PFSK-1 (cell line): Measurements from ENCODE around the gene ITGA11.

Source experiments
- FOXP2 ChIP-seq: optimal IDR thresholded peaks from 2 replicates; pipeline ENCODE3; 2011; ENCODE audit warnings: borderline replicate concordance, control low read depth, inconsistent platforms; ENCODE audit not compliant: insufficient read depth; ENCODE audit errors: extremely low read length, extremely low read depth
- POLR2AphosphoS5 ChIP-seq: IDR thresholded peaks from 2 replicates; pipeline ENCODE4 v1.6.1; 2012; ENCODE audit warnings: low read depth, mild to moderate bottlenecking, control low read depth, low read length, moderate library complexity
- SIN3A ChIP-seq: IDR thresholded peaks from 2 replicates; pipeline ENCODE4 v1.6.1; 2012; ENCODE audit warnings: mild to moderate bottlenecking, low read length, moderate library complexity, borderline replicate concordance; ENCODE audit not compliant: insufficient read depth
- TAF1 ChIP-seq: IDR thresholded peaks from 2 replicates; pipeline ENCODE4 v1.6.1; 2012; ENCODE audit warnings: low read length, control low read depth, borderline replicate concordance; ENCODE audit not compliant: insufficient read depth
- TF ChIP-seq, protein P1 (sequence below), 2 experiments: IDR thresholded peaks; 2 replicates each; pipeline versions ENCODE4 v1.6.1 to v1.8.0; 2011 to 2012; ENCODE audit warnings: low read depth in 2 of 2, low read length in 2 of 2, control low read depth in 1 of 2, inconsistent platforms in 1 of 2, mild to moderate bottlenecking in 1 of 2, moderate library complexity in 1 of 2; ENCODE audit not compliant: insufficient read depth in 1 of 2

ITGA11 gene

GRCh38 chr15:68413363-68414205, 18.4 kb downstream of the ITGA11 start:
- TF ChIP-seq POLR2AphosphoS5: no peak

DNA sequence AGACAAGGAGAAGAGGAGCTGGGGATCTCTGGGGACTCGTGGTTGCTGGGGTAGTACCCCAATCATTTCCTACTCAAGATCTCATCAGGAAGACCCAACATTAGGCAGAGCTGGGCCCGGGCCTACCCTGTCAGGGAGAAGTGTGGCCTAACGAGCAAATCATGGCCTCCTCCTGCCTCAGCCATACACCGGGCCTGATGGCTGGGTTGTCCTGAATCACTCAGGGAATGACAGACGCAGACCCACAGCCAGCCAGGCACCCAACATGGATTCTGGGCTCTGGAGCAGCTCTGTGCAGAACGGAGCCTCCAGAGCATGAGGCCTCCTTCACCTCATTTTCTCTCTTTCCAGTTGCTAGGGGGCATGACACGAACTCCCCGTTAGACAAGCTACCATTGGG, 19.7 kb downstream of the ITGA11 start:
- no peak for TF ChIP-seq POLR2AphosphoS5
- TF ChIP-seq FOXP2: no peak
- no peak for TF ChIP-seq SIN3A
- TF ChIP-seq, protein P1, sequence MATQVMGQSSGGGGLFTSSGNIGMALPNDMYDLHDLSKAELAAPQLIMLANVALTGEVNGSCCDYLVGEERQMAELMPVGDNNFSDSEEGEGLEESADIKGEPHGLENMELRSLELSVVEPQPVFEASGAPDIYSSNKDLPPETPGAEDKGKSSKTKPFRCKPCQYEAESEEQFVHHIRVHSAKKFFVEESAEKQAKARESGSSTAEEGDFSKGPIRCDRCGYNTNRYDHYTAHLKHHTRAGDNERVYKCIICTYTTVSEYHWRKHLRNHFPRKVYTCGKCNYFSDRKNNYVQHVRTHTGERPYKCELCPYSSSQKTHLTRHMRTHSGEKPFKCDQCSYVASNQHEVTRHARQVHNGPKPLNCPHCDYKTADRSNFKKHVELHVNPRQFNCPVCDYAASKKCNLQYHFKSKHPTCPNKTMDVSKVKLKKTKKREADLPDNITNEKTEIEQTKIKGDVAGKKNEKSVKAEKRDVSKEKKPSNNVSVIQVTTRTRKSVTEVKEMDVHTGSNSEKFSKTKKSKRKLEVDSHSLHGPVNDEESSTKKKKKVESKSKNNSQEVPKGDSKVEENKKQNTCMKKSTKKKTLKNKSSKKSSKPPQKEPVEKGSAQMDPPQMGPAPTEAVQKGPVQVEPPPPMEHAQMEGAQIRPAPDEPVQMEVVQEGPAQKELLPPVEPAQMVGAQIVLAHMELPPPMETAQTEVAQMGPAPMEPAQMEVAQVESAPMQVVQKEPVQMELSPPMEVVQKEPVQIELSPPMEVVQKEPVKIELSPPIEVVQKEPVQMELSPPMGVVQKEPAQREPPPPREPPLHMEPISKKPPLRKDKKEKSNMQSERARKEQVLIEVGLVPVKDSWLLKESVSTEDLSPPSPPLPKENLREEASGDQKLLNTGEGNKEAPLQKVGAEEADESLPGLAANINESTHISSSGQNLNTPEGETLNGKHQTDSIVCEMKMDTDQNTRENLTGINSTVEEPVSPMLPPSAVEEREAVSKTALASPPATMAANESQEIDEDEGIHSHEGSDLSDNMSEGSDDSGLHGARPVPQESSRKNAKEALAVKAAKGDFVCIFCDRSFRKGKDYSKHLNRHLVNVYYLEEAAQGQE (IDR thresholded peaks at IDR 0.05; ENCODE audit: insufficient read depth in 1 of 2, low read depth in 2 of 2, low read length in 2 of 2): no peak
- TF ChIP-seq TAF1: no peak

DNA sequence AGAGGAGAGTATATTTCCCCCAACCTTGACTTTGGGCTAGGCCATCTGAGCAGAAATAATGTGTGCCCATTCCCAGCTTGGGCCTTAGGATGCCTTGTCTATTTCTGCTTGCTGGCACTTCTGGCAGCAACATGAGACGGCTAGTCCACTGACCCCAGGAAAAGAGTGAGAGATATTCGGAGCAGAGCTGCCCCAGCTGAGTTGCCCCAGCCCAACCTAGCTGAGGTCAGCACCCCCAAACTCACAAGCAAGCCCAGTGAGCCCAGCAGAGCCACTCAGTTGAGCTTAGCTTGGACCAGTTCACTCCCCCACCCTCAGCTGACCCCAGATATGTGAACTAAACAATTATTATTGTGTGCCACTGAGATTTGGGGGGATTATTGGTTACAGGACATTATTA, 20.2 kb downstream of the ITGA11 start:
- TF ChIP-seq POLR2AphosphoS5 (no peak), SIN3A (no peak)
- TF ChIP-seq, protein P1 (IDR thresholded peaks at IDR 0.05; ENCODE audit: insufficient read depth in 1 of 2, low read depth in 2 of 2, low read length in 2 of 2): no peak

DNA sequence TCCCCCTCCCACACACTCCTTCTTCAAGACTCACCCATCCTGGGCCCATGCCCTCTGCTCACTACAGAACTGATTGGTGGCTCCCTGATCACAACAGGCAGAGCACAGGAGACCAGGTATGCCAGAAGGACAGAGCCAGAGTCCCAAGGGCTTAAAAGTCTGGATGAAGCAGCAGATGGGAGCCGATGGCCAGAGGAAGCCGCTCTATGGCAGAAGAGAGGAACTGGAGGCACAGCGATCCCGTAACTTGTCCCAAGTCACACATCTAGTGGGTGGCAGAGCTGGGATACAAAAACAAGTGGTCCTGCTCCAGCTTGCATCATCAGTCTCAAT, 20.7 kb downstream of the ITGA11 start:
- TF ChIP-seq SIN3A: no peak
- TF ChIP-seq, protein P1 (IDR thresholded peaks at IDR 0.05; ENCODE audit: insufficient read depth in 1 of 2, low read depth in 2 of 2, low read length in 2 of 2): no peak
- TF ChIP-seq FOXP2: no peak
- no peak for TF ChIP-seq POLR2AphosphoS5
- no peak for TF ChIP-seq TAF1

DNA sequence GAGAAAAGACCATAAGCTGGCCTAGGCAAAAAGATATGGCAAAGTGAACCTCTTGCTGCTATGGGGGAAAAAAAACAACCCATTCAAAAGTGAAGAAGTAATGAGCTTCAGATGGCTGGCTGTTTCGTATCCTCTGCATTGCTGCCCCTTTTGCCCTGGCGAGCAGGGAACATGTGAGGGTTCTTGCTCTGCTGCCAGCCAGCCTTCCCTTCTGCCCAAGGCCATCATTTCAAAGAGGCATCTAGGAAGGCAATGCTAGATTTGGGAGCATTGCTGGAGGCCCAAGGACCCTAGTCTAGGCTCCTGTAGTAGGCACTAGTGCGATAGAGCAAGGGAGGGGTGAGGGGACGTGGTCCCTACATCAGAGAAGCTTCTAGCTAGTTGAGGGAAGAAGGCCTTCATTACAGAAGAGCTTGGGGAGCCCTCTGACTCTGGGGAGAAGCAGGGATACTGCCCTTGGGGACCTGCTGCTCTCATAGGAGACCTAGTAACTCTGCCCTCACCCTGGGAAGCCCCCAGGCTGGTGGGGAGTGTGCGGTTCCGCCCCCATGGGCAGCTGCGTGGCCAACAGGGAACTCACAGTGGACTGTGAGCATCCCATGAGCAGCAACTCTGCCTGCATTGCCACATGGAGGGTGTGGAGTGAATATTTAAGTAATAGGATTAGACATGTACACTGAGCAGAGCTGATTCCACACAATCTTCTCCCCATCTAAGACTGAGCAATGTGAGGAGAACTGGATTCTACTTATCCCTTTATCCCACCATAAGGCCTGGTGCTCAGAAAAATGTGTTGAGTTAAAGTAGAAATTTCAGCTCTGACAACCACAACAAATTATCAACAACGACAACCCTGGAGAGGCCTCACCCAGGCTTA, 21.3 kb downstream of the ITGA11 start:
- TF ChIP-seq TAF1 (no peak), FOXP2 (no peak), SIN3A (no peak), POLR2AphosphoS5 (no peak)
- TF ChIP-seq, protein P1 (IDR thresholded peaks at IDR 0.05; ENCODE audit: insufficient read depth in 1 of 2, low read depth in 2 of 2, low read length in 2 of 2): no peak
